ENCODE results near the gene TOP3B.
"Not testable (repeated sequence)": the region's sequence is repeated elsewhere in the genome, so short reads cannot be mapped to it uniquely, and the experiment has no call there.

TOP3B gene

GRCh38 chr22:21919526-21920307, 62.9 kb downstream of the TOP3B start:
- TF ChIP-seq CTCF (IDR thresholded peaks at IDR 0.05; ENCODE audit: extremely low read depth, insufficient read depth, missing control alignments): no peak
- in situ Hi-C loops (cut with MboI; ENCODE audit: low pct_unique_long_range_greater_than_20kb, low sequenced_read_pairs, unreplicated experiment): no loop called here
- DNase-seq (ENCODE audit: low spot score): no peak

- TF ChIP-seq CTCF (IDR thresholded peaks at IDR 0.05; ENCODE audit: extremely low read depth, insufficient read depth, missing control alignments): no peak
- no peak for DNase-seq (ENCODE audit: low spot score)
- in situ Hi-C loops (cut with MboI; ENCODE audit: low pct_unique_long_range_greater_than_20kb, low sequenced_read_pairs, unreplicated experiment): no loop called here
Measured at GRCh38 chr22:21918466-21919185, 64.0 kb downstream of the TOP3B start.

GRCh38 chr22:21917959-21918261, 64.7 kb downstream of the TOP3B start:
- DNase-seq (ENCODE audit: low spot score): no peak
- in situ Hi-C loops (cut with MboI; ENCODE audit: low pct_unique_long_range_greater_than_20kb, low sequenced_read_pairs, unreplicated experiment): no loop called here
- no peak for TF ChIP-seq CTCF (IDR thresholded peaks at IDR 0.05; ENCODE audit: extremely low read depth, insufficient read depth, missing control alignments)

- no peak for TF ChIP-seq CTCF (IDR thresholded peaks at IDR 0.05; ENCODE audit: extremely low read depth, insufficient read depth, missing control alignments)
- DNase-seq (ENCODE audit: low spot score): no peak
Measured at GRCh38 chr22:21917181-21917958, 65.2 kb downstream of the TOP3B start.

GRCh38 chr22:21916309-21916918, 66.2 kb downstream of the TOP3B start:
- no peak for DNase-seq (ENCODE audit: low spot score)
- in situ Hi-C loops (cut with MboI; ENCODE audit: low pct_unique_long_range_greater_than_20kb, low sequenced_read_pairs, unreplicated experiment): no loop called here
- no peak for TF ChIP-seq CTCF (IDR thresholded peaks at IDR 0.05; ENCODE audit: extremely low read depth, insufficient read depth, missing control alignments)

More at GRCh38 chr22:21917181-21917958, 65.2 kb downstream of the TOP3B start:
- in situ Hi-C loops (cut with MboI; ENCODE audit: low pct_unique_long_range_greater_than_20kb, low sequenced_read_pairs, unreplicated experiment): no loop called here

- no peak for TF ChIP-seq CTCF (IDR thresholded peaks at IDR 0.05; ENCODE audit: extremely low read depth, insufficient read depth, missing control alignments)
- in situ Hi-C loops (cut with MboI; ENCODE audit: low pct_unique_long_range_greater_than_20kb, low sequenced_read_pairs, unreplicated experiment): no loop called here
- no peak for DNase-seq (ENCODE audit: low spot score)
Measured at GRCh38 chr22:21915624-21916308, 66.8 kb downstream of the TOP3B start.

GRCh38 chr22:21914033-21914642, 68.4 kb downstream of the TOP3B start:
- in situ Hi-C loops (cut with MboI; ENCODE audit: low pct_unique_long_range_greater_than_20kb, low sequenced_read_pairs, unreplicated experiment); DNase-seq (ENCODE audit: low spot score): not testable (repeated sequence)

- in situ Hi-C loops (cut with MboI; ENCODE audit: low pct_unique_long_range_greater_than_20kb, low sequenced_read_pairs, unreplicated experiment); DNase-seq (ENCODE audit: low spot score): not testable (repeated sequence)
Measured at GRCh38 chr22:21910367-21910766, 72.2 kb downstream of the TOP3B start.

All from GM13977 (cell line).